ENCODE data around the gene SLC9C1. TPM values are rescaled to one million over a fixed set of nuclear protein-coding genes. Genes with fewer than 3 reads are reported as not detected.

SLC9C1 gene
- total RNA-seq, 2 experiments from 2014 or later = not detected

GRCh38 chr3:112335434-112335781, 41.4 kb upstream of the SLC9C1 start:
- Histone ChIP-seq H3K4me1 (ENCODE audit: insufficient read depth, low read length) (peaks cover 13% of the 10 kb centered on the region), H3K9me3 (ENCODE audit: control insufficient read depth in 1 of 2, insufficient read depth in 1 of 2, low read length in 2 of 2) (no peaks in the 10 kb centered on the region), H3K36me3 (ENCODE audit: insufficient read depth, low read length) (no peaks in the 10 kb centered on the region), H3K4me3 (ENCODE audit: low read length) (no peak overlapping the region), H3K27me3 (ENCODE audit: control insufficient read depth in 1 of 2, insufficient read depth in 2 of 2, low read length in 2 of 2) (no peaks in the 10 kb centered on the region), H3K27ac (ENCODE audit: low read depth in 1 of 2, low read length in 2 of 2) (no peak overlapping the region)
- ChIA-PET POLR2A (interaction anchor here (1.2 to 4.6 kb wide), 2 partner anchors 31 to 164 kb away, joined by 3 to 38 read pairs; partner anchors contain the start of gene BTLA), CTCF (interaction anchor here (0.6 kb wide), 1 partner anchor 24 kb away, joined by 3 read pairs; no protein-coding TSS in a partner anchor)
- no peaks in the 10 kb centered on the region for H3K9me3 Mint-ChIP-seq
- H3K4me3 Mint-ChIP-seq = peak overlapping the region; percentile 94
- H3K4me1 Mint-ChIP-seq (ENCODE audit: low read depth) = peaks cover 58% of the 10 kb centered on the region
- no peak for DNase-seq
- TF ChIP-seq CTCF (IDR thresholded peaks at IDR 0.05) = no peak
- intact Hi-C loops (cut with DNase I, micrococcal nuclease) = loop anchor here in 1 of 2 experiments (10.0 kb wide), 1 partner anchor 99 kb away; no protein-coding TSS in a partner anchor
- no peaks in the 10 kb centered on the region for H3K27me3 Mint-ChIP-seq
- H3K36me3 Mint-ChIP-seq (ENCODE audit: low read depth) = no peaks in the 10 kb centered on the region
- no peak for ATAC-seq (ENCODE audit: poor library complexity)
- peak overlapping the region; percentile 73 for H3K27ac Mint-ChIP-seq

- H3K4me3 ChIP-seq (ENCODE audit: low read length) = peak overlapping the region; percentile 78
These were observed 40.8 kb upstream of the SLC9C1 start for GRCh38 chr3:112334691-112335433.

More at GRCh38 chr3:112334691-112335433, 40.8 kb upstream of the SLC9C1 start:
- Histone ChIP-seq H3K36me3 (ENCODE audit: insufficient read depth, low read length) (no peaks in the 10 kb centered on the region), H3K27me3 (ENCODE audit: control insufficient read depth in 1 of 2, insufficient read depth in 2 of 2, low read length in 2 of 2) (no peaks in the 10 kb centered on the region), H3K4me1 (ENCODE audit: insufficient read depth, low read length) (peaks cover 13% of the 10 kb centered on the region), H3K27ac (ENCODE audit: low read depth in 1 of 2, low read length in 2 of 2) (no peak overlapping the region), H3K9me3 (ENCODE audit: control insufficient read depth in 1 of 2, insufficient read depth in 1 of 2, low read length in 2 of 2) (no peaks in the 10 kb centered on the region)
- intact Hi-C loops (cut with DNase I, micrococcal nuclease) = loop anchor here in 1 of 2 experiments (10.0 kb wide), 1 partner anchor 100 kb away; no protein-coding TSS in a partner anchor
- ChIA-PET POLR2A (interaction anchor here (1.0 to 4.6 kb wide), 11 partner anchors 31 to 264 kb away, joined by 3 to 38 read pairs (median 3); partner anchors contain the start of genes ATG3, BTLA and SLC35A5), CTCF (interaction anchor here (0.6 kb wide), 1 partner anchor 23 kb away, joined by 3 read pairs; no protein-coding TSS in a partner anchor)
- TF ChIP-seq CTCF (IDR thresholded peaks at IDR 0.05) = no peak
- no peak for ATAC-seq (ENCODE audit: poor library complexity)
- H3K4me3 Mint-ChIP-seq = peak overlapping the region; percentile 94
- H3K27me3 Mint-ChIP-seq = no peaks in the 10 kb centered on the region
- H3K27ac Mint-ChIP-seq = peak overlapping the region; percentile 73
- no peaks in the 10 kb centered on the region for H3K9me3 Mint-ChIP-seq
- DNase-seq = no peak
- no peaks in the 10 kb centered on the region for H3K36me3 Mint-ChIP-seq (ENCODE audit: low read depth)
- H3K4me1 Mint-ChIP-seq (ENCODE audit: low read depth) = peaks cover 53% of the 10 kb centered on the region
